HG03575 (cell line): ENCODE measurements around the gene PPHLN1.

ENCODE experiments used
- ATAC-seq: cut with Tn5 transposase; IDR thresholded peaks from one replicate; pipeline ENCODE4 v1.9.1; 2021; ENCODE audit not compliant: unreplicated experiment, insufficient number of reproducible peaks, low FRiP score; ENCODE audit errors: extremely low read depth

The PPHLN1 gene

DNA sequence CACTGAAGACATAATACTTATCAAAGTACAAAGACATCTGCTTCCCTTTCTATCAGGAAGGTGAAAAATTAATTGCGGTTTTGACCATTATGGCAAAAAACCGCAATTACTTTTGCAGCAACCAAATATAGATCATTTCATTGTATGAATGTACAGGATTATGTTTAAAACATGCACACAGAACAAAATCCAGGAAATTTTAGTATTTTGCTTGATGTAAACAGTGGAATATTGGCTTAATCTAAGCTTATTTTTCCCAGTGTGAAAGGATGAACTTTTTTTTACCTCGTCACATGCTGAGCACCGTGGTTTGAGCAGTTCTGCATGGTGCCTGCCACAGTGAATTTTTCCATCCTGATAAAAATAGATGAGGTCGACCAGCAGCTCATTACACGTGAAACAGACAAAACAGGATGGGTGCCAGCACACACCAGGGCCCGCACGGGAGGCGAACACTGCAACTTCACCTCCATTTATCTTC lies 142.4 kb downstream of the PPHLN1 start:
- ATAC-seq, result no peak

DNA sequence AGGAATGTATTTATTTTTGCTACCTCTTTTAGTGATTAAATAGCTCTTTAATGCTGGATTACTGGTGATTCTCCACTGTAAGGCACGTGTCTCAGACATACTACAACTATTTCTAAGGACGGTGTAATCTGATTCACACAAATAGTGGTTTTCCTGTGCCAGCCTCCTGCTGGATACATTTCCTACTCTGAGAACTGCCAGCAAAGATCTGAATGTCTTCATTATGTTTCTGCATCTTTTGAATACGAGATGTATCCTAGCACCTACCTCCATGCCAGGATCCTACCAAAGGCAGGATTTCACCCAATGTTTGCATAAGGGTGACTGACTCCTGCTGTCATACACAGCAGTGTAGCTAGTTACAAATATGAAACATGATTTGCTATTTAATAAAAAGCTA lies 143.0 kb downstream of the PPHLN1 start:
- ATAC-seq, result peak; percentile 11

DNA sequence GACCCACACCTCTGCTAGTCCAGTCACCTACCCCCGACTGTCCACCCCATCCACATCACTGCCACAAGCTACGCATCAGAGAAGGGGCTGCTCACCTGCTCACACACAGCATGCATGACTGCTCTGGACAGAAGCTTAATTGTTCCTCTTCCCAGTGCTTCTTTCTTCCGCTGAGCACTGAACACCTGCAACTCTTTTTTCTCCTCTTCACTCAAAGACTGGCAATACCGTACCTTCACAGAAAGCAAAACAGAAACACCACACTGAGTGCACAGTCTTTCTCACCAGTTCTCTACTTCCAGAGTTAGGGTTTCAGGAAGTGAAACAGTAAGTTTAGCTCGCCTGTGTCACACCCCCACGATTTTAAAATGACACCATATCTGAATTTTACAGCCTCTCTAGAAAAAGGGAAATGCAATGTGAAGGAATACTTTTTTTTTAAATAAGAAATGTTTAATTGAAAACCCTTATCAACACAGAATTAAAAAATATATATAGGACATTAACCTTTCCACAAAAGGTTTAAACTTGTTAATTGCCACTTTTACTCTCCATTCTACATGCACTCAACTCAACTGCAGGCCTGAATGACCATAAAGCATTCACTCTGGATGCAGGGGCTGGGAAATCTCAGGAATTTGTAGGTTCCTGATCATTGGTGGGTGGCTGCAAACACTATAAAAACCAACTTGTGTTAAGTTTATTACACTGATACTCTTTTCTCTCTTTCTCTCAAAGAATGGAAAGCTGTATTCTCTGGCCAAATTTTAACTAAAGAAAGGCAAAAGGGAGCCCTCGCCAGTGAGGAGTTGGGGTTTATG lies 143.6 kb downstream of the PPHLN1 start:
- ATAC-seq, result peak; percentile 98

DNA sequence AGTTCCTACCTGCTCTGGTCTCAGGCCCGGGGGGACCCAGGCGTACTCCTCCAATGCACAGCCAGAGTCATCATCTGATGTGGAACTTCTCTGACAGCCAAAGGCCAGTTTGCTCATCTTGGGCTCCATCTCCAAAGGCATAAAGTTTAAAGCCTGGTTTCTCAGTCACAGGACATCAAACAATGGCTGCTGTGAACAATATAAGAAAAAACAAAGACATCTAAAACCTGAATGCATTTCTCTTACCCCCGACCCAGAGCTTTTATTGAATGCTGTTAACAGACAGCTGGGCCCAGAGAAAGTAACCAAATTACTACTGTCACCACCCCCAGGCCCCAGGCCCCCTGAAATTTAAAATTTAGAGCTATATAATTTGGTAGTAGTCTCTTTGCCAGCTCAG lies 146.4 kb downstream of the PPHLN1 start:
- ATAC-seq, result no peak

DNA sequence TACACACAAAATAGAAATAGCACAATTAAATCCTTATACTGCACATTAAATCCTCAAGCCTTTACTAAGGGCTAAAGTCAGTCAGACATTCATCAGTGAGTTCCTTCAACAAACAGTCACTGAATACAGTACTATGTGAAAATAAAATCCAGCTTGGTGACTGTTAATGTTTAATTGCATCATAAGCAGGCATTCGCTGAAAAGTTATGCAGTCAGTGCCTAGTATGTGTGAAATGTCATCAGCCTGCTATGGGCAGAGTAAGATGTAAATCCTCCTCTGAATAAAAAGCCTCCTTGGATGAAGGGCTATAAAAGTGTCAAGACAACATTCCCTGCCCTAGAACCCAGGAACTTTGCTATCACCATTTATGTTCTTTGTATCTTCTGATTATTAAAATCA lies 147.2 kb downstream of the PPHLN1 start:
- ATAC-seq, result no peak

DNA sequence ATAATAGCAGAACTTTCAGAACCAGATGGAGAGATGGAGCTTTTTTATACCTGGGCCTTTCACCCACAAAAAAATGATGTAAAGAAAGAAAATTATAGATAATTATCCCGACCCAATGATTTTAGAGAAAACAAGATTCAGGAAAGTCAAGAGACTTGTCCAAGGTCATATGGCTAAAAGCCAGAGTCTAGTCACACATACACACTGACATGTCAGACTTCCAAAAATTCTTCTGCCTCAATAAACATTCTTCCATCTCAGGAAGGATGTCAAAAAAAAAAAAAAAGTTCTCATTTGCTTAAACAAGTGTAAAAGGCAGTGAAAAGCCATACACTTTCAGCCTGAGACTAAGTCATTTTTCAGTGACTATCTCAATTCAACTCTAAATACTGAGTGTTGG lies 147.6 kb downstream of the PPHLN1 start:
- ATAC-seq, result no peak

DNA sequence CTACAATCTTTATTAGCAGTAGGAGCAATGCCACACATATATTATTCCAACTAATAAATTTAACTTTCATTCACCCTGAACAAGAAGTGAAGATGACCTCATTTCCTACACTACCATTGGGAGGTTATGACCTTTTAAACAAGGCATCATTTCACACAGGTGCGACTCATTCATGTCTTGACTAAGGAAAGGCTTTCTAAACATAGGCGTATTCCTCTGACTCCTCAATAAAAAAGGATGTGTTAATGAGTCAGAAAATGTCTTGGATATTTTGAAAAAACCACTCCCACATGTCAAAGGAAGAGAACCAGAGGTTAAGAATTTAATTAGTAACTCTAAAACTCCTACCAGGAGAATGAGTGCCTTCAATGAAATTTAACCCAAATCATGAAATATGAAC lies 148.4 kb downstream of the PPHLN1 start:
- no peak for ATAC-seq

DNA sequence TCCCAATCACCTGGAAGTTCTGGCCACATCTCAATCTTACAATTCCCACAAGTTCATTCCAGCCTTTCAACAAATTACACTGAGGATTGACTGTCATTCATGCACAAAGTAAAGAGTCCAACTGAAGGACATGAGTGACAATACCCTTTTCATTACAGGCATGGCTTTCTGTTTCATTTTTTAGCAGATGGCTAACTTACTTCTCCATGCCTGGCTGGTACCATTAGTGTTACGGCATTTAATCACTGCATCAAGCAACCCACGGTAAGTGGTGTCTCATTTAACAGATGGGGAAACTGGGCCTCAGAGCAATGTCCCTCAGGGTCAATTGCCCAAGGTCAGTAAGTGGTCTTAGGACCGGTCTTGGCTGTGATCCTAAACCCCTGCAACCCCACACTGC lies 149.1 kb downstream of the PPHLN1 start:
- ATAC-seq, result no peak

DNA sequence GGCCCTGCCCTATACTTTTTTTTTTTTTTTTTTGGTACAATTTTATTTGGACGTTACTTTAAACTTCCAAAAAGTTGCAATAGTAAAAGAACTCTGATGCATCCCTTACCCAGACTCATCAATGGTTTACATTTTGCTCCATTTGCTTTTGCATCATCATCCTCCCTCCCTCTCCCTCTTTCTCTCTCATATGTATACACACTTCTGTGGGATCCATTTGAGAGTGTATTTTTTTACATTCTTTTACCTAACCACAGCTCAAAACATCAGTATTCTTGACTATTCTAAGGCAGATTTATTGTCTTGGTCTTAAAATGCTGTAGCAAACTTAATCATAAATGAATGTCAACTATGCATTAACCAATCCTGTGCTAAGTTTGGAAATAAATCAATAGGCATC lies 152.0 kb downstream of the PPHLN1 start:
- no peak for ATAC-seq

DNA sequence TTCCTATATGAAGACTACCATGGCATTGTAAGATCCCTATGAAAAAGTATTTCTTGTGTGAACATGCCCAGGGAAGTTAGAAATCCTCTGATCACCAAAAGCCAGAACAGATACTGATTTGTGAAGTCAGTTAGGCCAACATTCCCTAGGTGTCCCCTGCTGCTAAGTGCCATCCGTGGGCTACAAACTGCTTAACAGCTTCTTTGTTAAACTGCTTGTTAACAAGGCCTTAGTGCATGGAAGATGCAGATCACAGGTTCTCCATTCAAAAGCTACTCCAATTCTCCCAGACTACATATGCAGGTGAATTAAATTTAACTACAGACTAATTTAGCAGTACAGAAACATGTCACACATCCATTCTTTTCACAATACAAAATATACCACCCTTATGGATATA lies 155.4 kb downstream of the PPHLN1 start:
- ATAC-seq, result no peak

DNA sequence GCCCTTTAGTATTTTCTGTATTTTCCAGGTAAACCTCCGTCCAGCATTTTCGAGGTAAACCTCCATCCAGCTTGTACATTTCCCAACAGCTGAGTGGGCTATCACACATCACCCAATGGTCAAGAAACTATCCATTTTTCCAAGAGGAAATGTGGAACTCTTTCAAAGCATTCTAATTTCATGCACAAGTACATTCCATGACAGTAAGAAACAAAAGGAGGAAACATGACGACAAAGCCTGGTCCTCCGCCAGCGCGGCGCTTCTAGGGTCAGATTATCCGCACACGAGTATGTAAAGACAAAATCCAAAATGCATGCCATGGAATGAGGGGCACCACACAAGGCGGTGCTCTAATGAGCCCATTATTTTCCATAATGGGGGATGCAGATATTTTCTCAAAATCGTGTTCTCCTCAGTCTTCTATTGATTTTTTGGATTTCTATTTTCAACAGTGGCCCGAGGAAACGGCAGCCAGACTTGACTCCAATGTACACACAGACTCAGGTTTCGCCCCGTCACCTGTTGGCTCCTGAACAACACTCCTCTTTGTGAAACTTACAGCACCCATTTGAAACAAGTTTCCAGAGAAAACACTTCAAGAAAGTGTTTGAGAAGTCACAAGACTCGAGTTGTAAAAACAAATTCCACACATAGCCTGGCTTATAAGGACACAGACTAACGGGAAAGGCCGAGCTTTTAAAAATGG lies 156.2 kb downstream of the PPHLN1 start:
- no peak for ATAC-seq

DNA sequence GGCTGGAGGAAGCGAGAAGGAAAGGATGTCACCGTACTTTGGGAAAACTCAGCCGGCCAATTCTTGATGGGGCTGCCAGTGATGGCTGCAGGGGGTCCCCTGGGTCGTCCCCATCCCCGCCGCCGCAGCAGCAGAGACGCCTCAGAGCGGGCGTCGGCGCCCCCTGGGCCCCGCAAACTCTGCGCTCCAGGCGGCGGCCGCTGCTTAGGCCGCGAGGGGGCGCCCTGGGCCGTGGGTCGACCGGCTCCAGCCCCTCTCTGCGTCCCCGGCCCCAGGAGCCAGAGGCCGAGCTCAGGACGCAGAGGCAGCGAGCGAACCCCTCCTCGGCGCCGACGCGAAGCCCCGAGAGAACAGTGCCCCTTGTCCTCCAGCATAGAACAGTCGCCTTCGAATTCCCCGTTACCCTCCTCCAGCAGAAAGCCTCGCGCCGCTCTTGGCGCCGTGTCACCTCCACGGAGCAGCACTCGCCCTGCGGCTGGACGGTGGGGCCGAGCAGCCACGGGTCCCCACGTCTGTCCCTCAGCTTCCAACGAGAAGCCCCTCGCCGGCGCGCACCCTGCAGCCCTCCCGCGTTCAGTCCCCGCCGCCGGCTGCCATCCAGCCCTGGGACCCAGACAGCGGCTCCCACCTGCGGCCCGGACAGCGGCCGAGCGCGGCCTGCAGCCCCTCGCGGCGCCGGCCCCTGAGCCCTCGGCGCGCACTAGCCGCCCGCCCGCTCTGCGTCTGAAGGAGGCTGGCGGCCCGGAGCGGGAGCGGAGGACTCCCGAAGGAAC lies 157.0 kb downstream of the PPHLN1 start:
- no peak for ATAC-seq

DNA sequence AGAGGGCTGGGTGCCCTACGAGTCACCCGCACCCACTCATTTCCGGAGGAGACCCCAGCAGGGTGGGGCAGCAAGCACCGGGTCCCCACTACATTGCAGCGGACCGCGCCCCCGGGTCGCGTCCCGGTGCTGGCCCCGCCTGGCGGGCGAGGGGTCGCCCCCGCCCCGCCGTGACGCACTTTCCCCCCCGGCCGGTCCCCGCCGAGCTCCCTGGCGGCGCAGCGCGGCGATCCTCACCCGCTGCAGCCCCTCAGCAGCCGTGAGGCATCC lies 157.5 kb downstream of the PPHLN1 start:
- ATAC-seq, result no peak

DNA sequence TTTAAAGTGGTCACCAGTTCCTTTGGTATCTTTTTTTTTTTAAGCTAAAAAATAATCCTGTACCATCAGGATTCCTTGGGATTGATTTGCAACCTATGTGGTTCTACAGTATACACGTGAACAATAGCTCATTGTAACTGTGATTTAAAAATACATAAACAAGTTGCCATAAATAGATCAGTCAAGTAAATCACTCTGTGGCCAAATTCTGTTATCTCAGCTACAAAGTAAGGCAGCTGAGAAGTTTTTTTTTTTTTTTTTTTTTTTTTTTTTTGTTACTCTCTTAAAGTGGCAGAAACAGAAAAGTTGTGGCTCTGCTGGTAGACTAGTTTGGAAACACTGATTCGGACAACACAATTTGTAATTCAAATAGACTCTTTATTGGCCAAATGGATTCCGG lies 159.0 kb downstream of the PPHLN1 start:
- ATAC-seq, result no peak

DNA sequence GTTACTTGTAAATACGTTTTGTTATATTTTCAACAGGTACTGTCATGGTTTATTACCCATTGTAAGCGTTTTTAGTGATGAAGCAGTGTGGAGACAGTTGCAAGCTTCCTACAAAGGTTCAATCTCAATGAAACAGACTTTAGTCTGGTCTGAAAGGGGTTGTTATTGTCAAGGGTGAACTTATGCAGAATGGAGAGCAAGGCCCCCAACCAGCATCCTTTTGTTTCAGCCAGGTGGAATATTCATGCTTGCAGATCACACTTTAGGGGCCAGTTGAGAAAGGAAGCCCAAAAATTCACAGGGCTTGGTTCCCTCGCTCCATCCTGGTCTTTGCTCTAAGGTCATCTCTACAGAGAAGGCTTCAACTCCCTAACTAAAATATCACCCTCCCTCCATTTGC lies 159.9 kb downstream of the PPHLN1 start:
- ATAC-seq, result no peak

DNA sequence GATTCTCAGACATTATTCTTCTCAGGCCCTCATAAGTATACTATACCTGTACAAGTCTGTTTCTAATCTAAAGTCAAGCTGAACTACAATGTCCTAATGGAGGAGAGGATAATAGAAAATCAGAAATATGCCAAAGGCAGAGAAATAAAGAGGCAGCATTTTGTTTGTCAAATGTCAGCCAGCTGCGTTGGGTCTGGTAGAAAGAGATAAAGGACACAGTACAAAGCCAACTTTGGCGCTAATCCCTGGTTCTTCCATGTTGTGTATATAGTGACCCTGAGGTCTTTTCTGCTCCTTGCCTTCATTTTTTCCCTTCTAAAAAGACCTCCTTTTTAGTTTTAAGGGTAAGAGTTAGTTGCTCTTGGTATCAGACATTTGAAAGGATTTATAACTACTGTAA lies 160.4 kb downstream of the PPHLN1 start:
- ATAC-seq, result no peak

DNA sequence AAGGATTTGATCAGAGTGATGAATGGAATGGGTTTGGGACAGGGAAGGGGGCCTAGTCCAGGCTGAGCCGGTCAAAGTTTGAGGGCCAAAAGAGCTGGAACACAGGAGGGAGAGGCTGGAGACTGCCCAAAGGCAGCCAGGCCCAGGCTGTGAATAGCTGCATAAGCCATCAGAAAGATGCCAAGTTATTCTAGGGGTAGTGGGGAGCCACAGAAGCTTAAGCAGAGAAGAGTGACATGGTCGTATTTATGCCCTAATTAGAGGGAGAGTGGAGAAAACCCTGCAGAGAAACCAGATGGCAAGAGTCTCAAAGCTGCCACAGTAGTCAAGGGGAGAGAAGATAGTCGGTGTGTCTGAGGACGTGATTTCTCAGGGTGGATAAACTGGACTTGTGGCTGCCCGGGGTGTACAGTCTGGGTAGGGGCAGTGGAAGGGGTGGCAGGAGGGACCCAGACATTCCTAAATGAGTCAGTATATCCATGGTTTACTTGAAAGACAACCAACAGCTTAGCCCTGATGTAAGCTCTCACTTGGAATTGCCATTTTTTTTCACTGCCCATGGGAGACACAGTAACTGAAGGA lies 164.4 kb downstream of the PPHLN1 start:
- ATAC-seq, result no peak
